Measurements from ENCODE around the gene PDIA5.

Gene PDIA5

GRCh38 chr3:123119802-123120201 is 53.0 kb downstream of the PDIA5 start:
- DNase-seq (ENCODE audit: low read depth), result peak; percentile 54

GRCh38 chr3:123120573-123120972 is 53.7 kb downstream of the PDIA5 start:
- DNase-seq (ENCODE audit: low read depth), result no peak

DNA sequence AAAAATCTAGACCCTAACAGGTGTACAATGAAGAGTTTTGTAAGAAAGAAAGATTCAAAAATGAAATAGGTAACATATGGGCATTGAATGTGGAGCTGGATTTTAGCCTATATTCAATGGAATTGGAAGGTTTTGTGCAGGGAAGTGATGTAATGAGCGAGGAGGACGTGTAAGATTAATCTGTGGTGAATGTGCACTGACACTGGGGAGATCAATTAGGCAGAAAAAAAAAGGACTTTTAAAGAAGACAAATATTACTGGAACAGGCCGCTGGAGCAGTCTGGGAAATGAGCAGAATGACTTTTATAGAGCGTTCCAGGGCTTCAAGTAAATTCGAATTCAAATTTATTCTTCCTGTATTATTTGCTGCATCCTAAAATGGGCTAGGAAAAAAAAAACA is 55.2 kb downstream of the PDIA5 start:
- DNase-seq (ENCODE audit: low read depth), result no peak

- peak; percentile 33 for DNase-seq (ENCODE audit: low read depth)
Measured at GRCh38 chr3:123122525-123123315, 55.9 kb downstream of the PDIA5 start.

- DNase-seq (ENCODE audit: low read depth), result no peak
Measured at GRCh38 chr3:123123716-123124616, 57.1 kb downstream of the PDIA5 start.

DNA sequence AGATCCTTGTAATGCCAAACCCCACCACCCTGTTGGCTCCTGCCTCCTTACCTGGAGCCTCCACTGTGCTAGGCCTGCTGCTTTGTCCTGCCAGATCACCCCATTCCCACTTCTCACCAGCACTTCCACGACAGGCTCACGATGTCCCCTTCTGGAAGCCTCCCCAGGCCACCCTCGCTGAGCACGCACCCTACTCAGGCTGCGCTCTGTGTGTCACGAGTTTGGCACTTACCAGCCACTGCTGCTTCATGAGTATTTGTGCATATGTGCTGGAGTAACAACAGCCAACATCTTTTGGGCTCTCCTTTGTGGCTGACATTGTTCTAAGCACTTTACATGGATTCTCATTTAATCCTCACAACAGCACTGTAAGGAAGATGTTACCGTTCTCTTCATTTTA is 58.1 kb downstream of the PDIA5 start:
- DNase-seq (ENCODE audit: low read depth), result no peak

GRCh38 chr3:123126031-123126430 is 59.2 kb downstream of the PDIA5 start:
- no peak for DNase-seq (ENCODE audit: low read depth)

DNA sequence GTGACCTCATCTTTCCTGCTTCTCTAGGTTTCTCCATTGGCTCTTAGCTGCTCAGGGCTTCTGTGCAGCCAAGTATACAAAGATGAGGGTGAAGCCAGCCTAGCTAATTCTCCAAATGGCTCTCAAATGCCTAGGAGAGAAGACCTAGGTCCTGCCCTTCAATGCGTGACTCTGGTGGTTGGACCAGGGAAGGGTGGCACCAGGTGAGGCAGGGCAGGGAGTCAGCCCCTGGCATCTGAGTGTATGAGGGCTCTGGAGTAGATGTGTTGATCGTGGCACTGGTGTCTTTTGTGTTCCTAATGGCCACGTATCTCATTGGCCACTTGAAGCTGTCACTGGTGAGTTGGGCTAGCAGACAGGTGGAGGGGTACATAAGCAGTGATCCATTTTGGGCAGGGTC is 59.8 kb downstream of the PDIA5 start:
- no peak for DNase-seq (ENCODE audit: low read depth)

DNA sequence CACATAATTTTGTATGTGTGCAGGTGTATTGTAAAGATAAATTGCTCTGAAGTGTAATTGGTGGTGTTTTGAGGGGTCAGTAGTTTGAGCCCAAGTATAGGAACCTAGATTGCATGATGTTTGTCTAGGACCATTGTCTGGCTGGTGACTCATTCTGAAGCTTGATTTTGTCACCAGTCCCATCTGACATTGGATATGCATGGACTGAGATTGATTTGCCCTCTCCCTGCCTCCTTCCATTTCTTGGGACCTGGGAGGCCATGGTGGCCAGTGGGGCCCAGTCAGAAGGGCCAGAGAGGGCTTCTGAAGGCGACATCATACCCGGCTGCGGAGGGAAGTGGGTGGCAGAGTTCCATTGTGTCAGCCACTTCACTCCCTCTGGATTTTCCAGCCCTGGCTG is 62.3 kb downstream of the PDIA5 start:
- DNase-seq (ENCODE audit: low read depth), result no peak

DNA sequence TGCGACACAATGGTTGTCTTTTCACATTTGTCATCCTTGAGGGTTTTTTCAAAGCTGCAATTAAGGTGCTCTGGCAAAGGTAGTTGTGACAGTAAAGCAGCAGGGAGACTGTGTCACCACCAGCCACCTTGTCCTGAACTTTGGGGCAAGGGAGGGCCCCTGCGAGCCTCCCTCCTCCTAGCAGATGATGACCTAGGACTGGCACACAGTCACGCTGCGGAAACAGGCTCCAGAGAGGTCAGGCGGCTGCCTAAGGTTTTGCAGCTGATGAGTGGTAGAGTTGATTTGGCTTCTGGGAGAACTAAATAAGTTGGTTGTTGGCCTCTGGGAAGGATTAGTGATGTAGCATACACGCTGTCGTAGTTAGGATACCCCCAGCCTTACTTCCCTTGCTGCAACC is 62.7 kb downstream of the PDIA5 start:
- no peak for DNase-seq (ENCODE audit: low read depth)

DNA sequence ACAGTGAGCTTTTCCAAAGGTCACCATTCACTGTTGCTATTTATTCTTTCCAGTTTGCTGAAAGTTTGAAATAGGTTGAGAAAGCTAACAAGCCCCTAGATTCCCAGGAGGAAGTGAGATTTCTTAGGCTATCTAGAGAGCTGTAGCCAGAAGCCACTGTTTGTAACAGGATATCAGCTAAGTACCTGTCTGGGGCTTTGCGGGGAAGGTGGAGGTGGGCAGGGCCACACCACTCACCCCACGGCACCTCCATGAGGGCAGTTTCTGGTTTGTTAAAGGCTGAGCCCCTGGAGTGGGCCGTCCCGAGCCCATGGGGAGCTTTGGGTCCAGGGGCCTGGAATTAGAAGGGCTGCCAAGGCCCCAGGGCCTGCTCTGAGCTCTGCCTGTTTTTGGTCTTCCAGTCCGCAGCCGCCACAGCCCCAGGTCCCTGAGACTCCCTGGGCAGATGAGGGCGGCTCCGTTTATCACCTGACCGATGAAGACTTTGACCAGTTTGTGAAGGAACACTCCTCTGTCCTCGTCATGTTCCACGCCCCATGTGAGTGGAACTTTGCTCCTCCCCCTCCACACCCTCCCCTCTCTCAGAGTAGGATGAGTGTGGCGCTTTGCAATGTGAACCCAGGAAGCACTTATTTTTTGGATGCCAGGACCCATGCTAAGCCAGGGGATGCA is 63.4 kb downstream of the PDIA5 start:
- DNase-seq (ENCODE audit: low read depth), result no peak

- no peak for DNase-seq (ENCODE audit: low read depth)
Measured at GRCh38 chr3:123134671-123135070, 67.8 kb downstream of the PDIA5 start.

- no peak for DNase-seq (ENCODE audit: low read depth)
Measured at GRCh38 chr3:123137001-123137400, 70.2 kb downstream of the PDIA5 start.

- peak; percentile 44 for DNase-seq (ENCODE audit: low read depth)
Measured at GRCh38 chr3:123138839-123139444, 72.1 kb downstream of the PDIA5 start.

DNA sequence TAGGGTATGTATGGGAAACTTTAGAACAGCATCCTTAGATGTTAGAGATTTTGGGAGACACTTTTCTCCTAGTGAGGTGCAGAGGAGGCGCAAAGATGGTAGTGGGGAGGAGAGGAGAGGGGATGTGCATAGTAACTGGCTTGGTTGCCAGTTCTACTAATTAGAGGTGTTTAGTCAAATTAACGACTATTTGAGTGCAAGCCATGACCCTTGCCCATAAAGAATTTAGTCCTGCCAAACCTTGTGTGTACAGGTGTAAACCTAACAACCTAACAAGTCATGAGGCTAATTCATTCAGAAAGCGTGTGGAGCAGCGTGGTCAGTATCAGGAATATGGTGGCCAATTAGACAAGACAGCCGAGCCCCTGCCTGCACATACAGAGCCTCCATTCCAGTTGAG is 72.7 kb downstream of the PDIA5 start:
- no peak for DNase-seq (ENCODE audit: low read depth)

DNA sequence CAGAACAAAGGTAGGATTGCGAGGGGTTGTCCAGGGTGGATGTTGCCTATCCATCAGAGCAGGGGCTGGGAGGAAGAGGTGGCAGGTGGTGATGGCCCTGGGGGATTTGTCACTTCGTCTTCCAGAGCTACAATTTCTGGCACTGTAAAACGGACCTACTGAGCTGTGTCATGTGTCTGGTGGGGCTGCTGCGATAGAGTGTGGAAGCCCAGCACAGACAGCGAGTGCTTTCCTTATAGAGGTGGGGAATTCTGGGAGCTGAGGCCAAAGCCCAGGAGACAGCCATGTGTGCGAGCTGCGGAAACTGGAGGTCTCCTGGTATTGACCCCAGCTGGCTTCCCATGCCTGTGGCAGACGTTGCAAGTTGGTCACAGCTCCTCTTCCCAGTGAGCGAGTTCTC is 73.7 kb downstream of the PDIA5 start:
- DNase-seq (ENCODE audit: low read depth), result no peak

- no peak for DNase-seq (ENCODE audit: low read depth)
Measured at GRCh38 chr3:123141276-123141675, 74.5 kb downstream of the PDIA5 start.

- peak; percentile 40 for DNase-seq (ENCODE audit: low read depth)
Measured at GRCh38 chr3:123143669-123144411, 77.0 kb downstream of the PDIA5 start.

GRCh38 chr3:123147754-123148535 is 81.1 kb downstream of the PDIA5 start:
- no peak for DNase-seq (ENCODE audit: low read depth)

- no peak for DNase-seq (ENCODE audit: low read depth)
Measured at GRCh38 chr3:123148772-123149171, 81.9 kb downstream of the PDIA5 start.

GRCh38 chr3:123149525-123149924 is 82.7 kb downstream of the PDIA5 start:
- DNase-seq (ENCODE audit: low read depth), result no peak

Data from EH (cell line).